TTC549 (cell line): Measurements from ENCODE around the gene AGRN.

Experiments
- FAIRE-seq: peaks from 2 replicates; lab custom pipeline; 2012; peaks lifted over from hg19 to GRCh38; lab: Jason Lieb, UNC

Gene AGRN

GRCh38 chr1:1082239-1082775 is 62.4 kb downstream of the AGRN start:
- FAIRE-seq, result no peak

GRCh38 chr1:1082776-1083415 is 63.0 kb downstream of the AGRN start:
- FAIRE-seq, result no peak

GRCh38 chr1:1083416-1084371 is 63.8 kb downstream of the AGRN start:
- FAIRE-seq, result no peak

DNA sequence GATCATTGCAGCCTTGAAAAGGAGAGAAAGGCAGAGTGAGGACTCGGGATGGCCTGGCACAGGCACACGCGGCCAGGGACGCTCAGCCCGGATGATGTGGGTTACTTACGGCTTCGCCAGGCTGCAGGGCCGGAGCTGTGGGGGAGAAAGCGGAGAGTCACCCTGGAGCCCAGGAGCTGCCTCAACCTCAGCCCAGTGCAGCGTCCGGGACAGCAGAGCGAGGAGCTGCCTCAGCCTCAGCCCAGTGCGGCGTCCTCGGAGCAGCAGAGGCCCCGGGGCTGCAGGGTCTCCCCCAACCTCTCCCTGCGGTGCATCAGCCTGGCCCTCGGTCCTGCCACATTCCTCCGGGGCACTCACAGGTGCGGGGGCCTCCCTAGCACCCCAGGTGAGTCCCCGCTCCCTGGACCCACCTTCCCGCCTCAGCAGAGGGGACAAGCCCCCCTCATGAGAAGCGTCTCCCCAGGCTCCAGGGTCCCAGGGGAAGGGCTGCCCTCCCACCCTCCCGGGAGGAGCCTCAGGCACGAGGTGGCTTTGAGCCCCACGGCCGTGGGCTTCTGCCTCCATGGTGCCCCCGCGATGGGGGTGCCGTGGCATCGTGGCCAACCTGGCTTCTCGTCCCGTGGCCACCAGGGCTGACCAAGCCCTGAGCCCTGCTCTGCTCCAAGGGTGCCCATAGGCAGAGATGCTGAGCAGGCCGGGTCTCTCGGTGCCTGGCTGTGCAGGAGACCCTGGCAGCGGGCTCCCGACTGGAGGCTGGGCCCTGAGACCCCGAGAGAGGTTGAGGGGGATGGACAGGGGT is 64.7 kb downstream of the AGRN start:
- no peak for FAIRE-seq

- FAIRE-seq, result no peak
Measured at GRCh38 chr1:1085171-1085841, 65.4 kb downstream of the AGRN start.

- no peak for FAIRE-seq
Measured at GRCh38 chr1:1085911-1086841, 66.3 kb downstream of the AGRN start.

- no peak for FAIRE-seq
Measured at GRCh38 chr1:1086911-1087341, 67.0 kb downstream of the AGRN start.

- FAIRE-seq, result no peak
Measured at GRCh38 chr1:1087351-1088028, 67.6 kb downstream of the AGRN start.

GRCh38 chr1:1088029-1088800 is 68.3 kb downstream of the AGRN start:
- no peak for FAIRE-seq

- no peak for FAIRE-seq
Measured at GRCh38 chr1:1088801-1089680, 69.1 kb downstream of the AGRN start.

- FAIRE-seq, result no peak
Measured at GRCh38 chr1:1089731-1090423, 70.0 kb downstream of the AGRN start.

GRCh38 chr1:1090424-1091343 is 70.8 kb downstream of the AGRN start:
- no peak for FAIRE-seq

GRCh38 chr1:1091344-1092148 is 71.6 kb downstream of the AGRN start:
- FAIRE-seq, result no peak

DNA sequence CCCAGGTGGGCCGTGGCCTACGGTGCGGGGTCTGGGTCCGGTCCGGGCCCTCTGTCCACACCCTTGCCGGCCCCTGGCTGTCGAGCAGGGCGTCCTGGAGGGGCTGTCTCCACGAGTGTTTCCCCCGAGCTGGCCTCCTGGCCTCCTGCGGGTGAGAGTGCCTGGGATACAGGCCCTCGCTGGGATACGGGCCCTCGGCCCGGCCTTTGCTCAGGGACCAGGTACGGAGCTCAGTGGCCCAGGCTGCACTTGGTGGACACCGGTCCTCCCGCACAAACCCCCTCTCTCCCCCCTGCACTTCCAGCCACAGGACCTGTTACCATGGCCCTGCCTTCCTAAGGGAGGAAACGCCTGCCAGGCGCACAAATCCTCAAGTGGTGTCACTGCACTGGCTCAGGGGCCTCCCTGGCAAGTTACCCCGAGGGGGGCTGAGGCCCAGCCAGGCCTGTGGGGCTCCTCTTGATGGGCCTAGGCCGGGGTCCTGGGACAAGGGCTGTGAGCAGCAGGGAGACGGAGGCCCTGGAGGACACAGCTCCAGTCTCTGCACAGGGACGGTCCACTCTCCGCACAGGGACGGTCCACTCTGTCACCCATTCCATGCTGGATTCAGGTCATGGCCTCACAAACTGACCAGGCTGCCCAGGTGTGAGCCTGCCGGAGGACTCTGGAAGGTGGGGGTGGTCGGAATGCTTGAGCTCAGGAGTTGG is 72.4 kb downstream of the AGRN start:
- FAIRE-seq, result no peak
